ENCODE data around the gene NEGR1.

DNA sequence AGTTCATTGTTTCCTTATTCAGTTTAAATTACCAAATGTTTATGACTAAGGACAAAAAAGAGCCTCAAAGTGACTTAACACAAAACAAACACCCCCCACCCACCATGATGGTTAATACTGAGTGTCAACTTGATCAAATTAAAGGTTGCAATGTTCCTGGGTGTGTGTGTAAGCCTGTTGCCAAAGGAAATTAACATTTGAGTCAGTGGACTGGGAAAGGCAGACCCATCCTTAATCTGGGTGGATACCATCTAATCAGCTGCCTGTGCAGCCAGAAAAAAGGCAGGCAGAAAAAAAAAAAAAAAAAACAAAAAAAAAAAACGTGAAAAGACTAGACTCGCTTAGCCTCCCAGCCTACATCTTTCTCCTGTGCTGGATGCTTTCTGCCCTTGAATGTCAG, 543.4 kb downstream of the NEGR1 start:
- TF ChIP-seq, protein P1, sequence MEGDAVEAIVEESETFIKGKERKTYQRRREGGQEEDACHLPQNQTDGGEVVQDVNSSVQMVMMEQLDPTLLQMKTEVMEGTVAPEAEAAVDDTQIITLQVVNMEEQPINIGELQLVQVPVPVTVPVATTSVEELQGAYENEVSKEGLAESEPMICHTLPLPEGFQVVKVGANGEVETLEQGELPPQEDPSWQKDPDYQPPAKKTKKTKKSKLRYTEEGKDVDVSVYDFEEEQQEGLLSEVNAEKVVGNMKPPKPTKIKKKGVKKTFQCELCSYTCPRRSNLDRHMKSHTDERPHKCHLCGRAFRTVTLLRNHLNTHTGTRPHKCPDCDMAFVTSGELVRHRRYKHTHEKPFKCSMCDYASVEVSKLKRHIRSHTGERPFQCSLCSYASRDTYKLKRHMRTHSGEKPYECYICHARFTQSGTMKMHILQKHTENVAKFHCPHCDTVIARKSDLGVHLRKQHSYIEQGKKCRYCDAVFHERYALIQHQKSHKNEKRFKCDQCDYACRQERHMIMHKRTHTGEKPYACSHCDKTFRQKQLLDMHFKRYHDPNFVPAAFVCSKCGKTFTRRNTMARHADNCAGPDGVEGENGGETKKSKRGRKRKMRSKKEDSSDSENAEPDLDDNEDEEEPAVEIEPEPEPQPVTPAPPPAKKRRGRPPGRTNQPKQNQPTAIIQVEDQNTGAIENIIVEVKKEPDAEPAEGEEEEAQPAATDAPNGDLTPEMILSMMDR (IDR thresholded peaks at IDR 0.05; ENCODE audit: low read depth, low read length, missing input control): no peak
- TF ChIP-seq TAF1 (conservative IDR thresholded peaks at IDR 0.05) (no peak), FOXA1 (IDR thresholded peaks at IDR 0.05) (no peak), HNF4G (IDR thresholded peaks at IDR 0.05) (no peak), SP1 (IDR thresholded peaks at IDR 0.05) (no peak), YY1 (IDR thresholded peaks at IDR 0.05) (no peak), EGR1 (IDR thresholded peaks at IDR 0.05; ENCODE audit: low read depth in 2 of 2) (no peak)
- TF ChIP-seq, protein P2, sequence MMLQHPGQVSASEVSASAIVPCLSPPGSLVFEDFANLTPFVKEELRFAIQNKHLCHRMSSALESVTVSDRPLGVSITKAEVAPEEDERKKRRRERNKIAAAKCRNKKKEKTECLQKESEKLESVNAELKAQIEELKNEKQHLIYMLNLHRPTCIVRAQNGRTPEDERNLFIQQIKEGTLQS (IDR thresholded peaks at IDR 0.05): no peak
- TF ChIP-seq, protein P3, sequence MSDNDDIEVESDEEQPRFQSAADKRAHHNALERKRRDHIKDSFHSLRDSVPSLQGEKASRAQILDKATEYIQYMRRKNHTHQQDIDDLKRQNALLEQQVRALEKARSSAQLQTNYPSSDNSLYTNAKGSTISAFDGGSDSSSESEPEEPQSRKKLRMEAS (IDR thresholded peaks at IDR 0.05): no peak
- TF ChIP-seq, protein P4, sequence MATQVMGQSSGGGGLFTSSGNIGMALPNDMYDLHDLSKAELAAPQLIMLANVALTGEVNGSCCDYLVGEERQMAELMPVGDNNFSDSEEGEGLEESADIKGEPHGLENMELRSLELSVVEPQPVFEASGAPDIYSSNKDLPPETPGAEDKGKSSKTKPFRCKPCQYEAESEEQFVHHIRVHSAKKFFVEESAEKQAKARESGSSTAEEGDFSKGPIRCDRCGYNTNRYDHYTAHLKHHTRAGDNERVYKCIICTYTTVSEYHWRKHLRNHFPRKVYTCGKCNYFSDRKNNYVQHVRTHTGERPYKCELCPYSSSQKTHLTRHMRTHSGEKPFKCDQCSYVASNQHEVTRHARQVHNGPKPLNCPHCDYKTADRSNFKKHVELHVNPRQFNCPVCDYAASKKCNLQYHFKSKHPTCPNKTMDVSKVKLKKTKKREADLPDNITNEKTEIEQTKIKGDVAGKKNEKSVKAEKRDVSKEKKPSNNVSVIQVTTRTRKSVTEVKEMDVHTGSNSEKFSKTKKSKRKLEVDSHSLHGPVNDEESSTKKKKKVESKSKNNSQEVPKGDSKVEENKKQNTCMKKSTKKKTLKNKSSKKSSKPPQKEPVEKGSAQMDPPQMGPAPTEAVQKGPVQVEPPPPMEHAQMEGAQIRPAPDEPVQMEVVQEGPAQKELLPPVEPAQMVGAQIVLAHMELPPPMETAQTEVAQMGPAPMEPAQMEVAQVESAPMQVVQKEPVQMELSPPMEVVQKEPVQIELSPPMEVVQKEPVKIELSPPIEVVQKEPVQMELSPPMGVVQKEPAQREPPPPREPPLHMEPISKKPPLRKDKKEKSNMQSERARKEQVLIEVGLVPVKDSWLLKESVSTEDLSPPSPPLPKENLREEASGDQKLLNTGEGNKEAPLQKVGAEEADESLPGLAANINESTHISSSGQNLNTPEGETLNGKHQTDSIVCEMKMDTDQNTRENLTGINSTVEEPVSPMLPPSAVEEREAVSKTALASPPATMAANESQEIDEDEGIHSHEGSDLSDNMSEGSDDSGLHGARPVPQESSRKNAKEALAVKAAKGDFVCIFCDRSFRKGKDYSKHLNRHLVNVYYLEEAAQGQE (IDR thresholded peaks at IDR 0.05): no peak
